GM23248 (cell line): Measurements from ENCODE around the gene BCL2L11.

ENCODE experiments used
- EZH2 ChIP-seq: fragments of 200-600 bp; sonication (generic); IDR thresholded peaks from 2 replicates; pipeline ENCODE4 v1.6.1; 2018; ENCODE audit warnings: antibody characterized with exemption, mild to moderate bottlenecking; ENCODE audit not compliant: insufficient read depth, poor library complexity, severe bottlenecking
- EZH2phosphoT487 ChIP-seq: fragments of 200-600 bp; sonication (generic); IDR thresholded peaks from 2 replicates; pipeline ENCODE4 v1.6.1; 2018; ENCODE audit warnings: antibody characterized with exemption, moderate library complexity, mild to moderate bottlenecking, low read depth; ENCODE audit not compliant: insufficient read depth

GRCh38 chr2:111116843-111117597 is 3.7 kb upstream of the BCL2L11 start:
- TF ChIP-seq EZH2 (no peak), EZH2phosphoT487 (no peak)
